A204.1 (cell line): ENCODE data around the gene CZIB.
"Not testable (repeated sequence)": the region's sequence is repeated elsewhere in the genome, so short reads cannot be mapped to it uniquely, and the experiment has no call there.

Experiments used
- FAIRE-seq: peaks from 2 replicates; lab custom pipeline; 2012; peaks lifted over from hg19 to GRCh38; lab: Jason Lieb, UNC

CZIB gene

GRCh38 chr1:53238197-53239155, 18.0 kb upstream of the CZIB start, which contains the start of gene MAGOH:
Gene MAGOH (minus strand): TSS chr1:53238518. CDS start chr1:53238448, 70 bp downstream.
- FAIRE-seq = peak; percentile 9

- FAIRE-seq = no peak
Observed at GRCh38 chr1:53237638-53238037, 17.2 kb upstream of the CZIB start.

- FAIRE-seq = no peak
Observed at GRCh38 chr1:53220962-53221286, 490 bp upstream of the CZIB start.

GRCh38 chr1:53219711-53220110, 723 bp downstream of the CZIB start:
- no peak for FAIRE-seq

GRCh38 chr1:53218201-53218600, 2.2 kb downstream of the CZIB start:
- FAIRE-seq = no peak

- FAIRE-seq = no peak
Observed at GRCh38 chr1:53214376-53214940, 6.0 kb downstream of the CZIB start.

- no peak for FAIRE-seq
Observed at GRCh38 chr1:53210954-53211353, 9.5 kb downstream of the CZIB start.

GRCh38 chr1:53210352-53210751, 10.1 kb downstream of the CZIB start:
- FAIRE-seq = no peak

GRCh38 chr1:53207726-53208125, 12.7 kb downstream of the CZIB start:
- no peak for FAIRE-seq

- no peak for FAIRE-seq
Observed at GRCh38 chr1:53206735-53207379, 13.6 kb downstream of the CZIB start.

- not testable (repeated sequence) for FAIRE-seq
Observed at GRCh38 chr1:53206083-53206685, 14.2 kb downstream of the CZIB start.

GRCh38 chr1:53205496-53205895, 14.9 kb downstream of the CZIB start:
- FAIRE-seq = not testable (repeated sequence)

- FAIRE-seq = no peak
Observed at GRCh38 chr1:53203466-53203865, 17.0 kb downstream of the CZIB start.

- FAIRE-seq = no peak
Observed at GRCh38 chr1:53198241-53198651, 22.2 kb downstream of the CZIB start.

- no peak for FAIRE-seq
Observed at GRCh38 chr1:53197291-53198200, 22.9 kb downstream of the CZIB start.

- FAIRE-seq = peak; percentile 71
Observed at GRCh38 chr1:53196485-53197290, 23.7 kb downstream of the CZIB start, which contains the start of gene CPT2. Gene CPT2 (plus strand): TSS chr1:53196824. CDS start chr1:53196944, 120 bp downstream.

- no peak for FAIRE-seq
Observed at GRCh38 chr1:53196017-53196484, 24.4 kb downstream of the CZIB start.

GRCh38 chr1:53195246-53196016, 25.0 kb downstream of the CZIB start:
- no peak for FAIRE-seq

GRCh38 chr1:53190210-53190611, 30.2 kb downstream of the CZIB start:
- FAIRE-seq = no peak

GRCh38 chr1:53189061-53189460, 31.4 kb downstream of the CZIB start:
- FAIRE-seq = no peak
